ENCODE results near the gene TRAF3.

The TRAF3 gene

GRCh38 chr14:102920998-102921304, 143.7 kb downstream of the TRAF3 start:
- no peak for DNase-seq (ENCODE audit: extremely low read depth, low read depth)
- no peak for TF ChIP-seq CTCF (IDR thresholded peaks at IDR 0.05; ENCODE audit: low read depth, low read length)

- TF ChIP-seq CTCF (IDR thresholded peaks at IDR 0.05; ENCODE audit: low read depth, low read length), result no peak
- no peak for DNase-seq (ENCODE audit: extremely low read depth, low read depth)
These were observed 145.4 kb downstream of the TRAF3 start, which contains the start of gene AMN for GRCh38 chr14:102922490-102923200. TSS of gene AMN (plus strand) at chr14:102922663. CDS start at chr14:102922689, 26 bp downstream.

DNA sequence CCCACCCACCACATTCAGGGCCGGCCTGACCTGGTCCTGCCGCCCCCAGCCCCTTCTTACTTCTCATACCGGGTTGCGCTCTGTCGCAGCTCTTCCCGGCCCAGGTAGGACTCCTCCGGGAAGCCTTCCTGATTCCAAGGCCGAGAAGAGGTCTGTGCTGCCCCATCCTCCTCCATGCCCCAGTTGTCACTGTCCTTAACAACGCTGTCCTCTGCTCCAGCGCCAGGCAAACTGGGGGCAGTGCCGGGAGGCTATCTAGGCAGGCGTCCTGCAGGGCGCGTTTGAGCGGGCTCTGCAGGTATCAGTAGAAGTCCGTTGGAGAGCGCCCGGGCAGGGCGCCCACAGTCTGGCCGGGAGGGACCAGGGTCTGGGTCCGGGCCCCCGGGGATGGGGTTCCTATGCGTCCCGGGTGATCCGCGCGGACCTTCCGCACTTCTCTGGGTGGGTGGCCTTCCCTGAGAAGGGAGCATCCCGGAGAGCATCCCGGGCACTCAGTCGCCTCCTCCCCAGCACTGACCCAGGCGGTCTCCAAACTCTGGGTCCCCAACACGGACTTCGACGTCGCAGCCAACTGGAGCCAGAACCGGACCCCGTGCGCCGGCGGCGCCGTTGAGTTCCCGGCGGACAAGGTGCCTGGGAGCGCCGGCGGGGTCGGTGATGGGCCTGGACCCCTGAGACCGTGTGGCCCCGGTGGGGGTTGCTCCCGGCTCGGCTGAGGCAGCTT, 146.1 kb downstream of the TRAF3 start:
- no peak for DNase-seq (ENCODE audit: extremely low read depth, low read depth)
- no peak for TF ChIP-seq CTCF (IDR thresholded peaks at IDR 0.05; ENCODE audit: low read depth, low read length)

GRCh38 chr14:102923925-102924486, 146.8 kb downstream of the TRAF3 start:
- no peak for TF ChIP-seq CTCF (IDR thresholded peaks at IDR 0.05; ENCODE audit: low read depth, low read length)
- no peak for DNase-seq (ENCODE audit: extremely low read depth, low read depth)

DNA sequence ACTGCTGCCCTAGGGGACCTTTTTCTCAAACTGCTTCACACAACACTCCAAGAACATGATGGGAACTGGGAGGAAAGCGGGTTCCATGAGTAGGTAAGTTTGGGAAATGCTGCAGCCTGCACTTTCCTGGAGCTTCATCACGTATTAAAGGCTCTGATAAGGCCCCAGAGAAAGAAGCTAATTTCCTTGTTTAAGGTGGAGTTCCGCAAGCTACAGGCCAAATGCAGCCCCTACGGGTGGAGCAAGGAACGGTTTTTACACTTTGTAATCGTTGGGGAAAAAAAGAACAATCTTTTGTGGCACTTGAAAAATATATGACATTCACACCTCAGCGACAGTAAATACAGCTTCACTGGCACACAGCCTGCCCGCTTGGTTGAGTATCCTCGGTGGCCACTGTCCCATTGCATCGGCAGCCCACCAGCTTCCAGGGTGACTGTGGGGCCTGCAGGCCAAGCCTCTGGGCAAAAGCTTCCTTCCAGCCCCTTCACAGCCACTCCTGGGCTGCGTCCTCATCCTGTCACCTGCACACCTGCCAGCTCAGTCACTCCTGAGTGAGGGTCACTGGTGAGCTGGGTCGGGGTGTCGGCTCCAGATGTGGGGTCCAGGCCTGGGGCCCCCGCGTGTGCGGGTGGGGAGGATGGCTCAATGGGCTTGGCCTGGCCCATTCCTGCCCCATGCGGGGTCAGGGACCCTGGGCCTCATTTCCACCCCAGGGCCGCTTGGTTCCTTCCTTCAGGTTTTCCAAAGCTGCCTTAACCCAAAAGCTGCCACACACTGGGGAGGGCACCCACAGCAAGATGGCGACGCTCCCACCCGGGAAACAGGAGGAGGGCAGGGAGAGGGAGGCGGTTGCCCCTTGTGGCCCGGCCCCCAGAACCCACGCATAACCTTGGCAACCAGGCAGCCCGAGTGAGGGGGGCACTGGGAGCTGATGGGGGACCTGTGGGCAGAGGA, 147.7 kb downstream of the TRAF3 start:
- no peak for DNase-seq (ENCODE audit: extremely low read depth, low read depth)
- no peak; the same call in 1 of the 2 replicates for TF ChIP-seq CTCF (IDR thresholded peaks at IDR 0.05; ENCODE audit: low read depth, low read length)

DNA sequence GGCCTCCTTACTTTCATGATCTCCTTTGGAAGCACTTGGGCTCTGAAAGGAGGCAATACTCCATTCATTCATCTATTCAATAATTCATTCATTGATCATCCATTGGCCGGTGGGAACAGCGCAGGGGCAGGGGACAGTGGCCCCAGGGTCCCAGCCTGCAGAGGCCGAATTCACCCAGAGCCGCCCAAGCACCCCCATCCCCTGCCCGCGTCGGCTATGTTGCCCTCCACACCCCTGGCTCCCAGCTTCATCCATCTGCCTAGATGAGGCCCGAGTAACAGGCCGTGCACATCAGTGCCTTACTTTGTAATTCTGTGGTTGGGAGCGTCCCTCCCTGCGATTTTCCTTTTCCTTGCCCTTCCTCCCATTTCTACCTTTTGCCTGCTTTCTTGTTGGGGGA, 148.4 kb downstream of the TRAF3 start:
- DNase-seq (ENCODE audit: extremely low read depth, low read depth), result no peak
- no peak for TF ChIP-seq CTCF (IDR thresholded peaks at IDR 0.05; ENCODE audit: low read depth, low read length)
